Mucosa of stomach (tissue), 1 donor: Measurements from ENCODE around the gene C13orf42.

Source experiments
- H3K27me3 ChIP-seq: one replicate; pipeline ENCODE4 v1.7.0; 2013; ENCODE audit warnings: mild to moderate bottlenecking, low read length; ENCODE audit not compliant: control insufficient read depth, insufficient read depth
- H3K36me3 ChIP-seq: one replicate; pipeline ENCODE4 v1.7.0; 2013; ENCODE audit warnings: low read length; ENCODE audit not compliant: control insufficient read depth, insufficient read depth
- H3K4me1 ChIP-seq: one replicate; pipeline ENCODE4 v1.7.0; 2013; ENCODE audit warnings: mild to moderate bottlenecking, low read length; ENCODE audit not compliant: control insufficient read depth, insufficient read depth
- H3K4me3 ChIP-seq: one replicate; pipeline ENCODE4 v1.7.0; 2013; ENCODE audit warnings: low read length
- H3K9ac ChIP-seq: one replicate; pipeline ENCODE4 v1.7.0; 2013; ENCODE audit warnings: mild to moderate bottlenecking, low read length, moderate library complexity
- H3K9me3 ChIP-seq: one replicate; pipeline ENCODE4 v1.7.0; 2013; ENCODE audit warnings: mild to moderate bottlenecking, low read length, moderate library complexity; ENCODE audit not compliant: control insufficient read depth
- donor health status: Pancreatic carcinoma.

Gene C13orf42

GRCh38 chr13:51111174-51111573 is at the start of gene C13orf42:
Gene C13orf42, minus strand, starts transcription at chr13:51111274. Its CDS starts 65 bp downstream, at chr13:51111209.
- Histone ChIP-seq H3K36me3 (no peaks in the 10 kb centered on the region), H3K27me3 (no peaks in the 10 kb centered on the region), H3K4me3 (no peak within 1 kb of the TSS), H3K9ac (no peak within 1 kb of the TSS), H3K9me3 (no peaks in the 10 kb centered on the region), H3K4me1 (no peaks in the 10 kb centered on the region)

DNA sequence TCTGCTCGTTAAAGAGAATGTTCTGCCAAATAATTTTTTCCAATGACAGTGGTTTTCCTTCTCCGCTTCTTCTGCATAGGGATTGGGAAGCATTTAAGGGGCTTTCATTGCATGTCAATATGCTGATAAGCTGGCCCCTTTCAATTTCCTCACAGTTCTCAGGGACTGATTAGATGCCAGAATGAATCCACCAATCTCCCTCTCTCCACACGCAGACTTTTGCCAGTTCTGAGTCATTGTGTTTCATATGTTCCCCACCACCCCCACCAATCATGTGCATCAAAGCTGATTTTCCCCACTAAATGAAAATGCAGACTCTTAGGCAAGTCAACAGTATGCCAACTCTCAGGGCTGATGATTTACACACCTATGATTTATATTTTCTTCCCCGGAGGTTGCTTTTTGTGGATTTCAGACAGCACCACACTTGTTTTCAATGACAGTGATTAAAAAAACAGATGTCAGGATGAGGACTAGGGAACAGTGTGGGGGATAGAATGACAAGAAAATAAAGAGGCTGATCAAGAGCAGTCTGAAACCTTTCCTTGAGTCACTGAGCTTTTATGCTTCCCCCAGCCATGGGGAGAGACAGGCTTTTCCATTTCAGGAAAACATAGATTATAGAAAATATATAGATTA is 47.9 kb upstream of the C13orf42 start:
- H3K9me3 ChIP-seq: no peaks in the 10 kb centered on the region

DNA sequence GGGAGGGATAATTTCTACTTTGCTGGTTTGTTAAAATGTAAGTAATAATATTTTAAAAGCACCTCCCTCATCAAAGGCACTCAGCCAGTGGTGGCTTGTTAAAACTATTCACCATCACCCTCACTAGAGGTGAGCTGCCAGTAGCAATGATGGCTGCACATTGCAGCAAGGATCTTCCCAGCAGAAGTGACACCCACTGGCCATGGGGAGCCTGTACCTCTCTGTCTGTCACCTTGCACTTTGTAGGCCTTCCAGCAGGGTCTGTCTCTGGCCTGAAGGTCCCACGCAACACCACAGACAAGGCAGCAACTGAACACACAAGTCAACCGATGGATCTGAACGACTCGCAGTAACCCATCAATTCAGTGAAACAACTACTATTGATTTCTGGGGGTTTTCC is 47.3 kb upstream of the C13orf42 start:
- Histone ChIP-seq H3K9me3 (no peaks in the 10 kb centered on the region), H3K36me3 (no peaks in the 10 kb centered on the region), H3K4me1 (no peaks in the 10 kb centered on the region), H3K4me3 (no peak overlapping the region), H3K27me3 (no peaks in the 10 kb centered on the region), H3K9ac (no peak overlapping the region)

More for the DNA sequence above, 47.9 kb upstream of the C13orf42 start:
- Histone ChIP-seq H3K27me3 (no peaks in the 10 kb centered on the region), H3K36me3 (no peaks in the 10 kb centered on the region), H3K4me3 (no peak overlapping the region), H3K4me1 (no peaks in the 10 kb centered on the region), H3K9ac (no peak overlapping the region)

GRCh38 chr13:51156648-51157047 is 45.6 kb upstream of the C13orf42 start:
- Histone ChIP-seq H3K9ac (no peak overlapping the region), H3K27me3 (no peaks in the 10 kb centered on the region), H3K4me1 (no peaks in the 10 kb centered on the region)

DNA sequence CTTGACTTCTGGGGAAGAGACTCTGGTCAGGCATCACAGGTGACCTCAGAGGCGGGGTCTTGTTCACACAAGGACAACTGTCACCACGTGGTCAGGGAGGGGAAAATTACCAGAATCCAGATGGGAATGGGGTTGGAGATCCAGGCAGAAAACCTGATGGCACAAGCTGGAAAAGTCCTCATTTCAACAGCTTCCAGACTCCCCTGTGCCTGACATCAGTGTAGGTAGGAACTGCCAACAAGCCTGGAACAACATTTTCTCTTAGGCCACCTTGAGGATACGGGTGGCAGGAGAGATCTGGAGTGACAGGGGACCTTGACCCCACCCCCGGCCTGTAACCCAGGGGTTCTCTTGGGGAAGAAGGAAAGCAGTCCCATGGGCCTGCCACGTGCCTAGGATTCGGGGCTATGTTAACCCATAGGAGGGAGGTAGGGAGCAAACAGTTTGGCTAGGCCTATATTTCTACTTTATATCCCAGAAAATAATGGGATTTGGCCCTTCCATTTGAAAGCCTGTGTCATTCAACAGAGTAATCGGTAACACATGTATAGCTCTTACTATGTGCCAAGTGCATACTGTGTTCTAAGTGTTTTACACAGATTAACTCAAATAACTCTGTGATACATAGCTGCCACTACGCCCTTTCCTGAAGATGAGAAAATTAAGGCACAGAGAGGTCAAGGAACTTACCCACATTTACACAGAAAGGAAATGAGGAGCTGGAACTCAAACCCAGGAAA is 44.9 kb upstream of the C13orf42 start:
- Histone ChIP-seq H3K9ac (no peak overlapping the region), H3K36me3 (no peaks in the 10 kb centered on the region), H3K4me3 (no peak overlapping the region), H3K9me3 (no peaks in the 10 kb centered on the region), H3K27me3 (no peaks in the 10 kb centered on the region), H3K4me1 (no peaks in the 10 kb centered on the region)

More at GRCh38 chr13:51156648-51157047, 45.6 kb upstream of the C13orf42 start:
- no peaks in the 10 kb centered on the region for H3K9me3 ChIP-seq
- H3K36me3 ChIP-seq: no peaks in the 10 kb centered on the region
- H3K4me3 ChIP-seq: no peak overlapping the region

- Histone ChIP-seq H3K4me1 (no peaks in the 10 kb centered on the region), H3K4me3 (no peak overlapping the region), H3K9me3 (no peaks in the 10 kb centered on the region), H3K9ac (no peak overlapping the region), H3K27me3 (no peaks in the 10 kb centered on the region), H3K36me3 (no peaks in the 10 kb centered on the region)
These were observed 44.1 kb upstream of the C13orf42 start for GRCh38 chr13:51155161-51155560.

DNA sequence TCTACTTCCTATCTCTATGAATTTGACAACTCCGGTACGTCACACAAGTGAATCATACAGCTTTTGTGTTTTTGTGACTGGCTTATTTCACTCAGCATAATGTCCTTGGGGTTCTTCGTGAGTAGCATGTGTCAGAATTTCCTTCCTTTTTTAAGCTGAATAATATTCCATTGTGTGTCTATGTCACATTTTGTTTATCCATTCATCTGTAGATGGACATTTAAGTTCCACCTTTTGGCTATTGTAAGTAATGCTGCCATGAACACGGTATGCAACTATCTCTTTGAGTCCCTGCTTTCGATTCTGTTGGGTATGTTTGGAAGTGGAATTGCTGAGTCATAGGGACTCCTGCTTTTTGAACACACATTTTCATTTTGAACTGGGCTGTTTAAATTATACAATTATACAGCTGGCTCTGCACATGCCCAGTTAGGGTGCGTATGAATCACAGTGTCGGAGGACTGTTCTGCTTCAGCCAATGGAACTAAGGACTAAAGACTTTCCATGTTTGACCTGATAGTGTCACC is 43.0 kb upstream of the C13orf42 start:
- H3K4me1 ChIP-seq: no peaks in the 10 kb centered on the region
- no peaks in the 10 kb centered on the region for H3K9me3 ChIP-seq
- H3K4me3 ChIP-seq: no peak overlapping the region

DNA sequence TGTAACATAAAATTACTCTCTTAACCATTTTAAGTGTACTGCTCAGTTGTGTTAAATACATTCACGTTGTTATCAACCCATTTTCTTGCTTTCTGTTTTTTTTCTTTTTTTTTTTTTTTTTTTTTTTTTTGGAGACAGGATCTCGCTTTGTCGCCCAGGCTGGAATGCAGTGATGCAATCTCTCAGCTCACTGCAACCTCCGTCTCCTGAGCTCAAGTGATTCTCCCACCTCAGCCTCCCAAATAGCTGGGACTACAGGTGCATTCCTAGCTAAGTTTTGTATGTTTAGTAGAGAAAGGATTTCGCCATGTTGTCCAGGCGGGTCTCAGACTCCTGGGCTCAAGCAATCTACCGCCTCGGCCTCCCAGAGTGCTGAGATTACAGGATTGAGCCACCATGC is 42.5 kb upstream of the C13orf42 start:
- Histone ChIP-seq H3K4me3 (no peak overlapping the region), H3K36me3 (no peaks in the 10 kb centered on the region), H3K4me1 (no peaks in the 10 kb centered on the region), H3K9me3 (no peaks in the 10 kb centered on the region), H3K9ac (no peak overlapping the region), H3K27me3 (no peaks in the 10 kb centered on the region)

More for the DNA sequence above, 43.0 kb upstream of the C13orf42 start:
- H3K27me3 ChIP-seq: no peaks in the 10 kb centered on the region
- no peaks in the 10 kb centered on the region for H3K36me3 ChIP-seq
- H3K9ac ChIP-seq: no peak overlapping the region

DNA sequence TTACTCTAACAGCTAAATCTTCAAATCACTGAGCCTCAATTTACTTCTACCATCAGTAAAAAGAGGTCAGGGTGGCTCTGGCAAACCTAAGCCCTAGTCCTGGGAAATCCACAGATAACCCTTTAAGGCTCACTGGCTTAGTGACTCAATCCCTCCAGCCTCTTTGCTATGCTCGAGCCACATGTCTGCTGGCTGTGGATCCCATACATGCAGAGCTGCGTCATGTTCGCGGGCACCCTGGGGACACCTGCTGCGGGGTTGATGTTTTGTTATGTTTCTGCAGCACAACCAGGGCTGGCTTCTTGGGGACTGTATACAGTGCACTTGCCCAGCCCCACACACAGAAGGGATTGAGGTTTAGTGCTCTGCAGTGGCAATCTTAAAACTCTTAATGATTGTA is 41.6 kb upstream of the C13orf42 start:
- no peaks in the 10 kb centered on the region for H3K27me3 ChIP-seq
- no peak overlapping the region for H3K4me3 ChIP-seq

DNA sequence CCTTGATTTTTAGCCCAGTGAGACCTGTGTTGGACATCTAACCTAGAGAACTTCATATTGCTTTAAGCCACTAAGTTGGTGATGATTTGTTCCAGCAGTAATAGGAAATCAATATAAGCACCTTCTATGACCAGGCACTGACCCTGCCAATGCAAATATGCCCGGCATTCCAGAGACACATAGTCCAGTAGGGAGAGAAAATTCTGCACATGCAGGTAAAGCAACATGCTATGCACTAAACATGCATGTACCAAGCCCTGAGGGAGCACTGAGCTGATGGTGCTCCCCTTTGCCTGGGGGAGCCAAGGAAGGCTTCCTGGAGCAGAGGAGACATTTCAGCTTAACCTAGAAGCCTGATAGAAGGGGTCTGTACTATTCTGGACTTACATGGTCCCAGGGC is 40.4 kb upstream of the C13orf42 start:
- Histone ChIP-seq H3K27me3 (no peaks in the 10 kb centered on the region), H3K4me3 (no peak overlapping the region), H3K4me1 (no peaks in the 10 kb centered on the region), H3K36me3 (no peaks in the 10 kb centered on the region), H3K9me3 (no peaks in the 10 kb centered on the region), H3K9ac (no peak overlapping the region)

More for the DNA sequence above, 41.6 kb upstream of the C13orf42 start:
- H3K36me3 ChIP-seq: no peaks in the 10 kb centered on the region
- no peaks in the 10 kb centered on the region for H3K9me3 ChIP-seq
- no peaks in the 10 kb centered on the region for H3K4me1 ChIP-seq
- no peak overlapping the region for H3K9ac ChIP-seq

GRCh38 chr13:51148952-51149573 is 38.0 kb upstream of the C13orf42 start:
- Histone ChIP-seq H3K9ac (no peak overlapping the region), H3K9me3 (no peaks in the 10 kb centered on the region), H3K27me3 (no peaks in the 10 kb centered on the region), H3K4me1 (no peaks in the 10 kb centered on the region), H3K4me3 (no peak overlapping the region), H3K36me3 (no peaks in the 10 kb centered on the region)
